H1 (cell line): ENCODE measurements around the gene MAST2. TPM values are rescaled to one million over a fixed set of nuclear protein-coding genes. Genes with fewer than 3 reads are reported as not detected.

Experiments used
- CBX8 ChIP-seq: fragments of 300-800, 300-1000 bp; sonication (generic); IDR thresholded peaks from 2 replicates; pipeline ENCODE4 v1.7.1; 2016; ENCODE audit warnings: low read depth, low read length, borderline replicate concordance
- polyA plus RNA-seq, 7 experiments: library from polyadenylated mRNA; depleted of rRNA in 3 of 7; stranded (reverse) in 5 of 7; unstranded in 2 of 7; fragments of >200 nt in 5 of 7; fragments of 200-250 nt in 2 of 7; gene quantifications; 1 replicate in 5 of 7; 2 replicates in 1 of 7; 4 replicates in 1 of 7; pipeline versions ENCODE4 v1.2.1 to v1.2.3, GENCODE V29; 2011 to 2013; ENCODE audit warnings: missing spikeins in 2 of 7, mixed read lengths in 2 of 7
- total RNA-seq: library from RNA; stranded (reverse); fragmentation: NEBNext Ultra II Directional; extraction: Animal tissue kit (Norgen Biotek cat#: 25700); gene quantifications from 2 replicates; pipeline ENCODE4 v1.2.1, GENCODE V29; 2021
- TF ChIP-seq, protein P1 (sequence below): fragments of 300-600 bp; sonication (generic); IDR thresholded peaks from 2 replicates; pipeline ENCODE4 v1.7.1; 2012; ENCODE audit warnings: low read length, moderate library complexity, mild to moderate bottlenecking, inconsistent platforms; ENCODE audit not compliant: insufficient replicate concordance
- TF ChIP-seq, protein P2 (sequence below), 3 experiments: IDR thresholded peaks; 1 replicate in 2 of 3; 2 replicates in 1 of 3; pipeline versions ENCODE4 v1.5.1 to v1.6.1; 2011; ENCODE audit warnings: low read length in 3 of 3, mild to moderate bottlenecking in 3 of 3, inconsistent platforms in 2 of 3, low read depth in 1 of 3, moderate library complexity in 1 of 3; ENCODE audit not compliant: insufficient read depth in 1 of 3; ENCODE audit errors: control extremely low read depth in 1 of 3

Gene MAST2
- total and polyA plus RNA-seq, 2 of the 8 experiments (the other 6 are each of a cell fraction or from before 2014, with no cell fraction given), result 20.5 to 35.4 TPM

DNA sequence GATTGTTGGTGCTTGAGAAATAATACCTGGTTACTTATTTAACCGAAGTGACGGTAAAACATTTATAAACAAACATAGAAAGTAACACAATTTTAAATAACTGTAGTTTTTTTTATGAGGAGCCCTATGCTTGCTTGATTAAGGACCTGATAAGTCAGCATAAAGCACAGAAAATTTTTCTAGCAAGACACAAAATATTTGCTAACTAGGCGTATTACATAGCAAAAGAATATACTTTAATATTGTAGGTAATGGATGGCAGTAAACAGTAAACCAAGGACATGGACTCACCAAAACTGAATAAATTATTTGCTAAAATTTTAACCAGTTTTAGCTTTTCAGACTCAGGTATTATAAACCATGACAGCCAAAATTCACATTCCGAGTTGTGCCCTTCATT, 90.9 kb downstream of the MAST2 start (continued):
- TF ChIP-seq, protein P1, sequence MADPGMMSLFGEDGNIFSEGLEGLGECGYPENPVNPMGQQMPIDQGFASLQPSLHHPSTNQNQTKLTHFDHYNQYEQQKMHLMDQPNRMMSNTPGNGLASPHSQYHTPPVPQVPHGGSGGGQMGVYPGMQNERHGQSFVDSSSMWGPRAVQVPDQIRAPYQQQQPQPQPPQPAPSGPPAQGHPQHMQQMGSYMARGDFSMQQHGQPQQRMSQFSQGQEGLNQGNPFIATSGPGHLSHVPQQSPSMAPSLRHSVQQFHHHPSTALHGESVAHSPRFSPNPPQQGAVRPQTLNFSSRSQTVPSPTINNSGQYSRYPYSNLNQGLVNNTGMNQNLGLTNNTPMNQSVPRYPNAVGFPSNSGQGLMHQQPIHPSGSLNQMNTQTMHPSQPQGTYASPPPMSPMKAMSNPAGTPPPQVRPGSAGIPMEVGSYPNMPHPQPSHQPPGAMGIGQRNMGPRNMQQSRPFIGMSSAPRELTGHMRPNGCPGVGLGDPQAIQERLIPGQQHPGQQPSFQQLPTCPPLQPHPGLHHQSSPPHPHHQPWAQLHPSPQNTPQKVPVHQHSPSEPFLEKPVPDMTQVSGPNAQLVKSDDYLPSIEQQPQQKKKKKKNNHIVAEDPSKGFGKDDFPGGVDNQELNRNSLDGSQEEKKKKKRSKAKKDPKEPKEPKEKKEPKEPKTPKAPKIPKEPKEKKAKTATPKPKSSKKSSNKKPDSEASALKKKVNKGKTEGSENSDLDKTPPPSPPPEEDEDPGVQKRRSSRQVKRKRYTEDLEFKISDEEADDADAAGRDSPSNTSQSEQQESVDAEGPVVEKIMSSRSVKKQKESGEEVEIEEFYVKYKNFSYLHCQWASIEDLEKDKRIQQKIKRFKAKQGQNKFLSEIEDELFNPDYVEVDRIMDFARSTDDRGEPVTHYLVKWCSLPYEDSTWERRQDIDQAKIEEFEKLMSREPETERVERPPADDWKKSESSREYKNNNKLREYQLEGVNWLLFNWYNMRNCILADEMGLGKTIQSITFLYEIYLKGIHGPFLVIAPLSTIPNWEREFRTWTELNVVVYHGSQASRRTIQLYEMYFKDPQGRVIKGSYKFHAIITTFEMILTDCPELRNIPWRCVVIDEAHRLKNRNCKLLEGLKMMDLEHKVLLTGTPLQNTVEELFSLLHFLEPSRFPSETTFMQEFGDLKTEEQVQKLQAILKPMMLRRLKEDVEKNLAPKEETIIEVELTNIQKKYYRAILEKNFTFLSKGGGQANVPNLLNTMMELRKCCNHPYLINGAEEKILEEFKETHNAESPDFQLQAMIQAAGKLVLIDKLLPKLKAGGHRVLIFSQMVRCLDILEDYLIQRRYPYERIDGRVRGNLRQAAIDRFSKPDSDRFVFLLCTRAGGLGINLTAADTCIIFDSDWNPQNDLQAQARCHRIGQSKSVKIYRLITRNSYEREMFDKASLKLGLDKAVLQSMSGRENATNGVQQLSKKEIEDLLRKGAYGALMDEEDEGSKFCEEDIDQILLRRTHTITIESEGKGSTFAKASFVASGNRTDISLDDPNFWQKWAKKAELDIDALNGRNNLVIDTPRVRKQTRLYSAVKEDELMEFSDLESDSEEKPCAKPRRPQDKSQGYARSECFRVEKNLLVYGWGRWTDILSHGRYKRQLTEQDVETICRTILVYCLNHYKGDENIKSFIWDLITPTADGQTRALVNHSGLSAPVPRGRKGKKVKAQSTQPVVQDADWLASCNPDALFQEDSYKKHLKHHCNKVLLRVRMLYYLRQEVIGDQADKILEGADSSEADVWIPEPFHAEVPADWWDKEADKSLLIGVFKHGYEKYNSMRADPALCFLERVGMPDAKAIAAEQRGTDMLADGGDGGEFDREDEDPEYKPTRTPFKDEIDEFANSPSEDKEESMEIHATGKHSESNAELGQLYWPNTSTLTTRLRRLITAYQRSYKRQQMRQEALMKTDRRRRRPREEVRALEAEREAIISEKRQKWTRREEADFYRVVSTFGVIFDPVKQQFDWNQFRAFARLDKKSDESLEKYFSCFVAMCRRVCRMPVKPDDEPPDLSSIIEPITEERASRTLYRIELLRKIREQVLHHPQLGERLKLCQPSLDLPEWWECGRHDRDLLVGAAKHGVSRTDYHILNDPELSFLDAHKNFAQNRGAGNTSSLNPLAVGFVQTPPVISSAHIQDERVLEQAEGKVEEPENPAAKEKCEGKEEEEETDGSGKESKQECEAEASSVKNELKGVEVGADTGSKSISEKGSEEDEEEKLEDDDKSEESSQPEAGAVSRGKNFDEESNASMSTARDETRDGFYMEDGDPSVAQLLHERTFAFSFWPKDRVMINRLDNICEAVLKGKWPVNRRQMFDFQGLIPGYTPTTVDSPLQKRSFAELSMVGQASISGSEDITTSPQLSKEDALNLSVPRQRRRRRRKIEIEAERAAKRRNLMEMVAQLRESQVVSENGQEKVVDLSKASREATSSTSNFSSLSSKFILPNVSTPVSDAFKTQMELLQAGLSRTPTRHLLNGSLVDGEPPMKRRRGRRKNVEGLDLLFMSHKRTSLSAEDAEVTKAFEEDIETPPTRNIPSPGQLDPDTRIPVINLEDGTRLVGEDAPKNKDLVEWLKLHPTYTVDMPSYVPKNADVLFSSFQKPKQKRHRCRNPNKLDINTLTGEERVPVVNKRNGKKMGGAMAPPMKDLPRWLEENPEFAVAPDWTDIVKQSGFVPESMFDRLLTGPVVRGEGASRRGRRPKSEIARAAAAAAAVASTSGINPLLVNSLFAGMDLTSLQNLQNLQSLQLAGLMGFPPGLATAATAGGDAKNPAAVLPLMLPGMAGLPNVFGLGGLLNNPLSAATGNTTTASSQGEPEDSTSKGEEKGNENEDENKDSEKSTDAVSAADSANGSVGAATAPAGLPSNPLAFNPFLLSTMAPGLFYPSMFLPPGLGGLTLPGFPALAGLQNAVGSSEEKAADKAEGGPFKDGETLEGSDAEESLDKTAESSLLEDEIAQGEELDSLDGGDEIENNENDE, result no peak
- TF ChIP-seq, protein P2, sequence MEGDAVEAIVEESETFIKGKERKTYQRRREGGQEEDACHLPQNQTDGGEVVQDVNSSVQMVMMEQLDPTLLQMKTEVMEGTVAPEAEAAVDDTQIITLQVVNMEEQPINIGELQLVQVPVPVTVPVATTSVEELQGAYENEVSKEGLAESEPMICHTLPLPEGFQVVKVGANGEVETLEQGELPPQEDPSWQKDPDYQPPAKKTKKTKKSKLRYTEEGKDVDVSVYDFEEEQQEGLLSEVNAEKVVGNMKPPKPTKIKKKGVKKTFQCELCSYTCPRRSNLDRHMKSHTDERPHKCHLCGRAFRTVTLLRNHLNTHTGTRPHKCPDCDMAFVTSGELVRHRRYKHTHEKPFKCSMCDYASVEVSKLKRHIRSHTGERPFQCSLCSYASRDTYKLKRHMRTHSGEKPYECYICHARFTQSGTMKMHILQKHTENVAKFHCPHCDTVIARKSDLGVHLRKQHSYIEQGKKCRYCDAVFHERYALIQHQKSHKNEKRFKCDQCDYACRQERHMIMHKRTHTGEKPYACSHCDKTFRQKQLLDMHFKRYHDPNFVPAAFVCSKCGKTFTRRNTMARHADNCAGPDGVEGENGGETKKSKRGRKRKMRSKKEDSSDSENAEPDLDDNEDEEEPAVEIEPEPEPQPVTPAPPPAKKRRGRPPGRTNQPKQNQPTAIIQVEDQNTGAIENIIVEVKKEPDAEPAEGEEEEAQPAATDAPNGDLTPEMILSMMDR (IDR thresholded peaks at IDR 0.05; ENCODE audit: control extremely low read depth in 1 of 3, insufficient read depth in 1 of 3, low read depth in 1 of 3, low read length in 3 of 3), result no peak
- TF ChIP-seq CBX8, result no peak
